HEK293T (cell line): ENCODE results near the gene PGBD5.

ENCODE experiments used
- CTCF ChIA-PET: fragments of 350-600 bp; formaldehyde crosslinking; extraction: SDS; loops from one replicate; lab custom pipeline; 2021; ENCODE audit warnings: antibody characterized with exemption, inconsistent platforms; lab: Yijun Ruan, JAX
- POLR2A ChIA-PET: fragments of 350-600 bp; formaldehyde crosslinking; extraction: SDS; loops from one replicate; lab custom pipeline; 2020; ENCODE audit warnings: antibody characterized with exemption, inconsistent platforms; lab: Yijun Ruan, JAX
- DNase-seq: peaks from one replicate; pipeline ENCODE4 v3.0.0; 2012; ENCODE audit warnings: mixed read lengths; ENCODE audit errors: extremely low spot score
- ARNT ChIP-seq: fragments of 450-650 bp; IDR thresholded peaks from 2 replicates; pipeline ENCODE4 v1.6.1; 2017; ENCODE audit warnings: mild to moderate bottlenecking
- BHLHE40 ChIP-seq: fragments of 450-650 bp; IDR thresholded peaks from 2 replicates; pipeline ENCODE4 v1.6.1; 2016; ENCODE audit warnings: mild to moderate bottlenecking, moderate library complexity, borderline replicate concordance
- CTBP1 ChIP-seq: fragments of 450-650 bp; IDR thresholded peaks from 2 replicates; pipeline ENCODE4 v1.6.1; 2016; ENCODE audit warnings: borderline replicate concordance
- ELF4 ChIP-seq: fragments of 450-650 bp; IDR thresholded peaks from 2 replicates; pipeline ENCODE4 v1.6.1; 2017; ENCODE audit warnings: antibody characterized with exemption
- FOXA1 ChIP-seq: fragments of 450-650 bp; IDR thresholded peaks from 2 replicates; pipeline ENCODE4 v1.6.1; 2016; ENCODE audit warnings: mild to moderate bottlenecking
- FOXK2 ChIP-seq: fragments of 450-650 bp; IDR thresholded peaks from 2 replicates; pipeline ENCODE4 v1.6.1; 2016; ENCODE audit warnings: mild to moderate bottlenecking
- FOXM1 ChIP-seq: fragments of 450-650 bp; IDR thresholded peaks from 2 replicates; pipeline ENCODE4 v1.6.1; 2017; ENCODE audit warnings: mild to moderate bottlenecking, borderline replicate concordance
- HDGF ChIP-seq: fragments of 450-650 bp; IDR thresholded peaks from 2 replicates; pipeline ENCODE4 v1.6.1; 2017; ENCODE audit warnings: antibody characterized with exemption, borderline replicate concordance
- L3MBTL2 ChIP-seq: fragments of 450-650 bp; conservative IDR thresholded peaks from 2 replicates; pipeline ENCODE4 v1.6.1; 2016; ENCODE audit warnings: mild to moderate bottlenecking
- LEF1 ChIP-seq: fragments of 450-650 bp; IDR thresholded peaks from 2 replicates; pipeline ENCODE4 v1.6.1; 2017; ENCODE audit warnings: mild to moderate bottlenecking, borderline replicate concordance
- NFRKB ChIP-seq: fragments of 450-650 bp; IDR thresholded peaks from 2 replicates; pipeline ENCODE4 v1.6.1; 2016; ENCODE audit warnings: mild to moderate bottlenecking, moderate library complexity
- SP1 ChIP-seq: fragments of 450-650 bp; IDR thresholded peaks from 2 replicates; pipeline ENCODE4 v1.6.1; 2017
- SUZ12 ChIP-seq: fragments of 450-650 bp; IDR thresholded peaks from 2 replicates; pipeline ENCODE4 v1.6.1; 2016; ENCODE audit warnings: mild to moderate bottlenecking
- TARDBP ChIP-seq: fragments of 450-650 bp; IDR thresholded peaks from 2 replicates; pipeline ENCODE4 v1.6.1; 2016
- ZNF384 ChIP-seq: fragments of 450-650 bp; IDR thresholded peaks from 2 replicates; pipeline ENCODE4 v1.6.1; 2016
- TF ChIP-seq, protein P1 (sequence below): fragments of 450-650 bp; IDR thresholded peaks from 2 replicates; pipeline ENCODE4 v1.6.1; 2016

PGBD5 gene

GRCh38 chr1:230381049-230381467, 45.1 kb downstream of the PGBD5 start:
- DNase-seq: no peak
- CTCF ChIA-PET: no interaction called here
- TF ChIP-seq CTBP1 (no peak), BHLHE40 (no peak), SUZ12 (no peak), FOXK2 (no peak), SP1 (no peak), HDGF (no peak), ARNT (no peak), NFRKB (no peak), FOXM1 (no peak)
- TF ChIP-seq, protein P1, sequence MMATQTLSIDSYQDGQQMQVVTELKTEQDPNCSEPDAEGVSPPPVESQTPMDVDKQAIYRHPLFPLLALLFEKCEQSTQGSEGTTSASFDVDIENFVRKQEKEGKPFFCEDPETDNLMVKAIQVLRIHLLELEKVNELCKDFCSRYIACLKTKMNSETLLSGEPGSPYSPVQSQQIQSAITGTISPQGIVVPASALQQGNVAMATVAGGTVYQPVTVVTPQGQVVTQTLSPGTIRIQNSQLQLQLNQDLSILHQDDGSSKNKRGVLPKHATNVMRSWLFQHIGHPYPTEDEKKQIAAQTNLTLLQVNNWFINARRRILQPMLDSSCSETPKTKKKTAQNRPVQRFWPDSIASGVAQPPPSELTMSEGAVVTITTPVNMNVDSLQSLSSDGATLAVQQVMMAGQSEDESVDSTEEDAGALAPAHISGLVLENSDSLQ: no peak
- POLR2A ChIA-PET: no interaction called here

DNA sequence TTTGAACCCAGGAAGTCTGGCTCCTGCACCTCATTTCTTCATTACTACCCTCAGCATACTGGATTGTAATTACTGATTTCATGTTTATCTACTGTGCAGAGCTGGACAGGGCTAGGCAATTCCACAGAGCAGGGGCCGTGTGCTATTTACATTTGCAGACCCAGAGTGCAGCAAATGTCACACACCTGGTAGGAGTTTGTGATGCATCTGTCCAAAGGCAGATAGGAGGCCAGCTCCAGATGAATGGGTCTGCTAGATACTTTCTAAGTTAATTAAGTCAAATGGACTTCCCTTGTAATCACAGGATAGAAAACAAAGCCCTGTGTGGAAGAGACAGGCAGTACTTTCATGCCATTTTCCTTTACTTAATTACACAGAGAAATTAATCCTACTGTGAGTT, 46.2 kb downstream of the PGBD5 start:
- TF ChIP-seq CTBP1 (no peak), ZNF384 (no peak), HDGF (no peak), ELF4 (no peak), SP1 (no peak), SUZ12 (no peak), NFRKB (no peak), BHLHE40 (no peak), FOXM1 (no peak), FOXK2 (no peak), FOXA1 (no peak), ARNT (no peak), L3MBTL2 (no peak), TARDBP (no peak)
- TF ChIP-seq, protein P1: no peak
- no peak for DNase-seq
- CTCF ChIA-PET: no interaction called here
- POLR2A ChIA-PET: no interaction called here

DNA sequence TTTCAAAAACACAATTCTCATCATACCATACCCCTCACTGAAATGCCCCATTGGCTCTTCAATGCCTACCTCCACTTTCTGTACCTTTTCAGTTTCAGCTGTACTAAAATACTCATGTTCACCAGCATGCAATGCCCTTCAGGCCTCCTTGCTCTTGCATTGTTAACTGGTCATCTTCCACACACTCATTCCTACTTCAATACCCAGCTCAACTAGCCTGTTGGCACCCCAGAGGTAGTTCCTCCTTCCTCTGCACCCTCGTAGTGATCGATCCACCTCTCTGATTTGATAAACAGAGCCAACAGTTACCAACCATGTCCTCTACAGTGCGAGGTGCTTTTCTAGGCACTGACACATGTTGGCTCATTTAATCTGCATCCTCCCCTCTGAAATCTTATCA, 46.7 kb downstream of the PGBD5 start:
- CTCF ChIA-PET: no interaction called here
- TF ChIP-seq BHLHE40 (no peak), SUZ12 (no peak), NFRKB (no peak), ELF4 (no peak), SP1 (no peak), LEF1 (no peak), CTBP1 (no peak)
- POLR2A ChIA-PET: no interaction called here
- DNase-seq: no peak

DNA sequence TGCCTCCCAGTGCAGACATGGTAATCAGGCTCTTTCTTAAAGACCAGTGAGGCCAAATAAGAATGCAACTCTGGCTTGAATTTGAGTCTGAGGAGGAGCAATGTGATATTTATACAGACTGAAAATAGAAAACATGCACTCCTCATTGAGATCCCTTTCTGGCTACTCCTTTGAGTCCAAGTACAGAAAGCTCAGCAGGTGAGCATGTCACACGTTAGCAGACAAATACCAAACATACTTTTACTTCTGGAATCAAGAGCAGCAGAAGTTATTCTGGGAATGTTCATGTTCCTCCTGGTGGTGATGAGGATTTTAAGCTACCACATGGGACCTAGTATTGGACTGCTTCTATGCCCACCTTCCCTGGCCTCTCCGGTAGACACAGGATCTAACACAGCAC, 48.3 kb downstream of the PGBD5 start:
- TF ChIP-seq SP1 (no peak), FOXM1 (no peak), ARNT (no peak), NFRKB (no peak), LEF1 (no peak), TARDBP (no peak), HDGF (no peak), ZNF384 (no peak)
- no peak for DNase-seq
- POLR2A ChIA-PET: no interaction called here
- CTCF ChIA-PET: no interaction called here

DNA sequence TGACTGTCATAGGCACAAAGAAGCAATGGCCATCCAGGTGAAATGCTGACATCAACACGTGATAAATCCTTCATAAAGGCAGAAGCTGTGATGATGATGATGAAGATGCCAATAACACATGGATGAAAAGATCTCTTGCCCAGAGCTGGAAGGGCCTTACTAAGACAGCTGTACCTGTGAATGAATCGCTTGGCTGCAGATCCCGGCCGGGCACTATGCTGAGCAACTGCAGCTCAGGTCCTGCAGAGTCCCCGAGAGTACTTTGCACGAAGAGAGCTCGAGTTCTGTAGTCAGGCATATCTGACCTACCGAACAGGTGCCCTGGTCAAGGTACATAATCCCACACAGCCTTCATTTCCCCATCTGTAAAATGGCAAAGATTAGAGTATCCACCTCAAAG, 48.8 kb downstream of the PGBD5 start:
- ChIA-PET CTCF (no interaction called here), POLR2A (no interaction called here)
- DNase-seq: no peak
- TF ChIP-seq BHLHE40: no peak
- no peak for TF ChIP-seq L3MBTL2
- no peak for TF ChIP-seq HDGF
- TF ChIP-seq SP1: no peak
- TF ChIP-seq CTBP1: no peak
- no peak for TF ChIP-seq ELF4
- no peak for TF ChIP-seq SUZ12
- no peak for TF ChIP-seq TARDBP
- no peak for TF ChIP-seq ARNT
- no peak for TF ChIP-seq FOXM1
- TF ChIP-seq FOXA1: no peak
- TF ChIP-seq, protein P1: no peak
- TF ChIP-seq NFRKB: no peak
- TF ChIP-seq LEF1: no peak
- no peak for TF ChIP-seq ZNF384
- no peak for TF ChIP-seq FOXK2

DNA sequence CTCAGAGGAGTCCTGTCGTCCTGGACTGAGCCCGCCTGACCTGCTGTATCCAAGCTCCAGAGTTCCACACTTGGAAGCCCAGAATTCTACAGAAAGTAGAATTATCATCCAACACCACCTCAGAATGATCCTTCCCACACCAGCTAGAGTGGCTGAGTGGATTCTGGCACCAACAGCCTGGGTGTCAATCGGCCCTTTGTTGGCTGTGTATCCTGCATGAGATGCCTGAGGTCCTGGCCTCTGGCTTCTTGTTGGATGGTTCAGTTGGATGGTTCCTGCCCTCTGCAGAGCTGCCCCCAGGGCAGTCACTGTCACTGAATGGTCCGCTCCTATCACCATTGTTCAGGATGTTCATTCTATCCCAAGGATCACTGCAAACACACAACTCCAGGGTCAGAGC, 49.8 kb downstream of the PGBD5 start:
- ChIA-PET POLR2A (interaction anchor here (0.7 kb wide), 1 partner anchor 20 kb away, joined by 3 read pairs; no protein-coding TSS in a partner anchor), CTCF (no interaction called here)
- DNase-seq: no peak
- TF ChIP-seq ELF4 (no peak), LEF1 (no peak), NFRKB (no peak), FOXM1 (no peak), ZNF384 (no peak), ARNT (no peak), FOXA1 (no peak), TARDBP (no peak), BHLHE40 (no peak), SUZ12 (no peak), L3MBTL2 (no peak), HDGF (no peak), SP1 (no peak), FOXK2 (no peak), CTBP1 (no peak)
- TF ChIP-seq, protein P1: no peak
